IMR-90 (cell line): ENCODE data around the gene LGALS3. TPM values are rescaled to one million over a fixed set of nuclear protein-coding genes. Genes with fewer than 3 reads are reported as not detected.

Experiments used
- ATAC-seq: fragments of 200-7000 bp; cut with Tn5 transposase; 2 replicates; pipeline ENCODE4 v1.9.1; 2020; ENCODE audit warnings: low read depth, mild to moderate bottlenecking, moderate library complexity
- BruUV-seq: library from RNA; stranded (reverse); fragments of 400-500 nt; replicated peaks from 2 replicates; lab custom pipeline; 2021; lab: Mats Ljungman, UMichigan
- CTCF ChIA-PET: fragments of 300-600 bp; formaldehyde crosslinking; extraction: SDS; loops from one replicate; lab custom pipeline; 2021; ENCODE audit warnings: antibody characterized with exemption; lab: Yijun Ruan, JAX
- POLR2A ChIA-PET: fragments of 300-600 bp; sonication (Branson Sonifier 250); formaldehyde crosslinking; loops from one replicate; lab custom pipeline; 2022; ENCODE audit warnings: antibody characterized with exemption; ENCODE audit not compliant: unreplicated experiment; lab: Charles Lee
- DNase-seq: peaks from one replicate; pipeline ENCODE4 v3.0.0; 2013
- H2AFZ ChIP-seq: replicated peaks from 2 replicates; pipeline ENCODE3; 2013; ENCODE audit warnings: low read length, mild to moderate bottlenecking; ENCODE audit not compliant: poor library complexity
- H2AK5ac ChIP-seq: 2 replicates; pipeline ENCODE4 v1.6.1; 2013; ENCODE audit warnings: low read depth, low read length, inconsistent platforms
- H2AK9ac ChIP-seq: replicated peaks from 2 replicates; pipeline ENCODE3; 2013; ENCODE audit warnings: mild to moderate bottlenecking, low read depth, low read length, moderate library complexity; ENCODE audit not compliant: poor library complexity
- H2BK120ac ChIP-seq: 2 replicates; pipeline ENCODE4 v1.6.1; 2013; ENCODE audit warnings: low read depth, low read length, inconsistent platforms
- H2BK15ac ChIP-seq: 3 replicates; pipeline ENCODE4 v1.6.1; 2013; ENCODE audit warnings: low read depth, low read length, inconsistent platforms
- H2BK20ac ChIP-seq: 2 replicates; pipeline ENCODE4 v1.6.1; 2013; ENCODE audit warnings: low read depth, mild to moderate bottlenecking, inconsistent platforms, low read length, moderate library complexity
- H2BK5ac ChIP-seq: 2 replicates; pipeline ENCODE4 v1.6.1; 2013; ENCODE audit warnings: mild to moderate bottlenecking, low read depth, low read length, inconsistent platforms; ENCODE audit not compliant: poor library complexity, severe bottlenecking
- H3K14ac ChIP-seq: replicated peaks from 2 replicates; pipeline ENCODE4 v1.6.1; 2013; ENCODE audit warnings: low read depth, low read length, inconsistent platforms
- H3K18ac ChIP-seq: 2 replicates; pipeline ENCODE4 v1.6.1; 2013; ENCODE audit warnings: low read depth, low read length, control low read depth
- H3K23ac ChIP-seq: 2 replicates; pipeline ENCODE4 v1.6.1; 2013; ENCODE audit warnings: low read depth, low read length, inconsistent platforms
- H3K27ac ChIP-seq: 2 replicates; pipeline ENCODE4 v1.5.1; 2013; ENCODE audit warnings: mild to moderate bottlenecking, control low read depth, low read length; ENCODE audit not compliant: insufficient read depth
- H3K27me3 ChIP-seq: 2 replicates; pipeline ENCODE4 v1.6.1; 2013; ENCODE audit warnings: low read length; ENCODE audit not compliant: control insufficient read depth, insufficient read depth
- H3K36me3 ChIP-seq: 2 replicates; pipeline ENCODE4 v1.6.1; 2013; ENCODE audit warnings: low read length, mixed read lengths; ENCODE audit not compliant: control insufficient read depth, insufficient read depth
- H3K4ac ChIP-seq: 2 replicates; pipeline ENCODE4 v1.6.1; 2013; ENCODE audit warnings: low read depth, low read length, inconsistent platforms
- H3K4me1 ChIP-seq: 2 replicates; pipeline ENCODE4 v1.6.1; 2013; ENCODE audit warnings: low read length, mixed read lengths; ENCODE audit not compliant: control insufficient read depth, insufficient read depth
- H3K4me2 ChIP-seq: 2 replicates; pipeline ENCODE4 v1.6.1; 2013; ENCODE audit warnings: low read depth, mild to moderate bottlenecking, control low read depth, low read length, moderate library complexity
- H3K4me3 ChIP-seq: 2 replicates; pipeline ENCODE4 v1.5.1; 2013; ENCODE audit warnings: low read depth, mild to moderate bottlenecking, control low read depth, low read length, moderate library complexity; ENCODE audit not compliant: insufficient read depth
- H3K56ac ChIP-seq: 2 replicates; pipeline ENCODE4 v1.6.1; 2013; ENCODE audit warnings: low read length, inconsistent platforms; ENCODE audit not compliant: insufficient read depth; ENCODE audit errors: extremely low read depth
- H3K79me1 ChIP-seq, 2 experiments: 2 replicates each; pipeline ENCODE4 v1.6.1; 2013; ENCODE audit warnings: low read length in 2 of 2, inconsistent platforms in 1 of 2, low read depth in 1 of 2
- H3K9ac ChIP-seq: 2 replicates; pipeline ENCODE4 v1.6.1; 2013; ENCODE audit warnings: low read depth, low read length, control low read depth
- H3K9me1 ChIP-seq: 2 replicates; pipeline ENCODE4 v1.6.1; 2013; ENCODE audit warnings: low read length, inconsistent platforms; ENCODE audit not compliant: insufficient read depth
- H3K9me3 ChIP-seq: 2 replicates; pipeline ENCODE4 v1.6.1; 2013; ENCODE audit warnings: low read length; ENCODE audit not compliant: control insufficient read depth, insufficient read depth
- H4K20me1 ChIP-seq: 2 replicates; pipeline ENCODE4 v1.6.1; 2013; ENCODE audit warnings: low read length, inconsistent platforms; ENCODE audit not compliant: insufficient read depth
- H4K5ac ChIP-seq: 2 replicates; pipeline ENCODE4 v1.6.1; 2013; ENCODE audit warnings: mild to moderate bottlenecking, low read depth, low read length, control low read depth
- H4K8ac ChIP-seq, 2 experiments: 2 replicates each; pipeline ENCODE4 v1.6.1; 2013; ENCODE audit warnings: low read depth in 2 of 2, low read length in 2 of 2, control low read depth in 1 of 2, inconsistent platforms in 1 of 2
- H4K91ac ChIP-seq: 2 replicates; pipeline ENCODE4 v1.6.1; 2013; ENCODE audit warnings: low read depth, low read length, inconsistent platforms; ENCODE audit not compliant: insufficient read depth
- CHD1 ChIP-seq: IDR thresholded peaks from 2 replicates; pipeline ENCODE4 v1.6.1; 2012; ENCODE audit warnings: low read depth, low read length, improper control_type of control experiment
- FOS ChIP-seq: fragments of 150-350 bp; IDR thresholded peaks from 2 replicates; pipeline ENCODE4 v1.6.1; 2016; ENCODE audit warnings: low read depth, low read length
- MAZ ChIP-seq: IDR thresholded peaks from 2 replicates; pipeline ENCODE4 v1.6.1; 2012; ENCODE audit warnings: low read depth, mild to moderate bottlenecking, low read length, improper control_type of control experiment, moderate library complexity, borderline replicate concordance
- MXI1 ChIP-seq: IDR thresholded peaks from 2 replicates; pipeline ENCODE4 v1.6.1; 2012; ENCODE audit warnings: low read depth, mild to moderate bottlenecking, low read length, moderate library complexity, borderline replicate concordance
- NFE2L2 ChIP-seq: fragments of 150-350 bp; IDR thresholded peaks from 2 replicates; pipeline ENCODE4 v1.6.1; 2016; ENCODE audit warnings: low read depth, mild to moderate bottlenecking, low read length
- POLR2A ChIP-seq: IDR thresholded peaks from 2 replicates; pipeline ENCODE4 v1.6.1; 2012; ENCODE audit warnings: mild to moderate bottlenecking, low read depth, low read length
- RAD21 ChIP-seq: IDR thresholded peaks from 2 replicates; pipeline ENCODE4 v1.6.1; 2012; ENCODE audit warnings: low read length, improper control_type of control experiment
- RCOR1 ChIP-seq: IDR thresholded peaks from 2 replicates; pipeline ENCODE4 v1.6.1; 2012; ENCODE audit warnings: mild to moderate bottlenecking, low read length, improper control_type of control experiment; ENCODE audit not compliant: insufficient replicate concordance
- SMC3 ChIP-seq: fragments of 150-350 bp; IDR thresholded peaks from 2 replicates; pipeline ENCODE4 v1.6.1; 2016; ENCODE audit warnings: low read depth, mild to moderate bottlenecking, antibody characterized with exemption, low read length, moderate library complexity
- WGBS, 2 experiments: methylation state at CpG; one replicate each; pipeline versions ENCODE4 v1.1.5 to v1.1.7; 2013; ENCODE audit warnings: missing lambda C conversion rate in 2 of 2; ENCODE audit not compliant: insufficient read length in 1 of 2; ENCODE audit errors: extremely low coverage in 2 of 2; 5-methylcytosine and 5-hydroxymethylcytosine counted together
- dilution Hi-C: fragments of 300-500 bp; cut with HindIII; formaldehyde crosslinking; loops from one replicate; pipeline ENCODE4 v1.14.3; 2018; ENCODE audit warnings: low sequenced_read_pairs; ENCODE audit not compliant: unreplicated experiment
- in situ Hi-C: fragments of 300-500 bp; cut with MboI; formaldehyde crosslinking; loops from 3 replicates; pipeline ENCODE4 v1.14.3; 2019; ENCODE audit warnings: low sequenced_read_pairs, inconsistent platforms, mixed read lengths
- intact Hi-C: fragments of 100-400 bp; cut with micrococcal nuclease; formaldehyde crosslinking; loops from 2 replicates; pipeline ENCODE4 v1.10.0; 2022
- polyA plus RNA-seq, 3 experiments: library from polyadenylated mRNA; depleted of rRNA; stranded (reverse); fragments of >200 nt; gene quantifications; 2 replicates each; pipeline ENCODE4 v1.2.3, GENCODE V29; 2012; ENCODE audit warnings: low replicate concordance in 1 of 3
- total RNA-seq: library from RNA; depleted of rRNA; stranded (reverse); fragments of >200 nt; gene quantifications from 2 replicates; pipeline ENCODE4 v1.2.3, GENCODE V29; 2012
- TF ChIP-seq, protein P1 (sequence below): fragments of 150-350 bp; IDR thresholded peaks from 2 replicates; pipeline ENCODE4 v1.6.1; 2017; ENCODE audit warnings: mild to moderate bottlenecking, antibody characterized with exemption, low read length, low read depth
- TF ChIP-seq, protein P2 (sequence below): fragments of 150-350 bp; IDR thresholded peaks from 2 replicates; pipeline ENCODE4 v1.6.1; 2016; ENCODE audit warnings: low read depth, mild to moderate bottlenecking, low read length, moderate library complexity, borderline replicate concordance

Gene LGALS3
- total and polyA plus RNA-seq, 2 of the 4 experiments (the other 2 are of a cell fraction) = 84.4 to 171 TPM

DNA sequence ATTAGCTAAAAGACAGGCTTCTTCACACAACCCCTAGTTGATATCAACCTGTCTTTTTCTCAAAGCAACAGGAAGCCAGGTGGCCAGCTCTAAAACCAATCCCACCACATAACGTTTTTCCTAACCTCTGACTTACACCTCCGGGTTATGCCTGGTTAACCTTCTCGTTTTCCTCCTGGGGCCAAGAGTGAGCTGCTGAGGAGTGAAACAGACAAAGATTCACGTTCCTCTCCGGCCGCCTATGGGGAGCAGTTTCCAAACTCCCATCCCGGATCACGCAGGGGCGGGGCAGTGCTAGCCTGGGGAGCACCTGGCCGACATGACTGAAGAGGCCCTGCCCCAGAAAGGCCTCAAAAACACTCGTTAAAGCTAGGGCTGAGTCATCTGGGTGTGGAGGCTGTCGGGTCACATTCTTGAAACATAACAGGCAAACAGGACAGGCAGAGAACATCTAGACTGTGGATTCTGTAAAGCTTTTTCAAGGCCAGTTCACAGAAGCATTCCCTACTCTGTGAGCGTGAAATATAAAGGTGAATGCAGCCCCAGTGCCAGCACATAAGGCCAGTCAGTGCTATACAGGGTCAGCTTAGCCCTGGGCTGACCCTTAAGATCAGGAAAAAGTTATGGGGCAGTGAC is 25.9 kb upstream of the LGALS3 start:
- Histone ChIP-seq H3K56ac (peak overlapping the region; percentile 93), H3K4ac (peak overlapping the region; percentile 99), H3K27me3 (no peaks in the 10 kb centered on the region), H2BK15ac (peak overlapping the region; percentile 96), H3K36me3 (no peaks in the 10 kb centered on the region), H2AK5ac (peak overlapping the region; percentile 93), H3K4me2 (peak overlapping the region; percentile 71), H3K4me1 (peaks cover 25% of the 10 kb centered on the region), H3K79me1 (peaks cover 2 to 17% of the 10 kb centered on the region in 2 experiments; a peak in 3 of 4 replicates), H3K9me3 (peaks cover 7% of the 10 kb centered on the region), H3K4me3 (no peak overlapping the region), H3K9me1 (peaks cover 18% of the 10 kb centered on the region), H3K14ac (peak overlapping the region; percentile 96), H4K20me1 (0 out of 2 replicates have a peak, but pooled peaks cover 1% of the 10 kb centered on the region), H2BK20ac (peak overlapping the region; percentile 99), H3K23ac (peak overlapping the region; percentile 93), H2AFZ (peak overlapping the region; percentile 85), H4K5ac (peak overlapping the region; percentile 95), H2BK5ac (peak overlapping the region; percentile 97), H3K18ac (peak overlapping the region; percentile 98), H2BK120ac (peak overlapping the region; percentile 99), H3K27ac (peak overlapping the region; percentile 96), H4K91ac (peak overlapping the region; percentile 99), H2AK9ac (peak overlapping the region; percentile 95), H4K8ac (peak overlapping the region; percentile 45 to 90), H3K9ac (peak overlapping the region; percentile 68)
- no TSS peak for BruUV-seq
- ATAC-seq (peak; percentile 58), DNase-seq (peak; percentile 95)
- TF ChIP-seq FOS = peak; percentile 70
- no peak for TF ChIP-seq SMC3
- TF ChIP-seq MAZ = no peak
- TF ChIP-seq POLR2A = no peak
- TF ChIP-seq RCOR1 = no peak
- TF ChIP-seq CHD1 = no peak
- no peak for TF ChIP-seq RAD21
- TF ChIP-seq, protein P1, sequence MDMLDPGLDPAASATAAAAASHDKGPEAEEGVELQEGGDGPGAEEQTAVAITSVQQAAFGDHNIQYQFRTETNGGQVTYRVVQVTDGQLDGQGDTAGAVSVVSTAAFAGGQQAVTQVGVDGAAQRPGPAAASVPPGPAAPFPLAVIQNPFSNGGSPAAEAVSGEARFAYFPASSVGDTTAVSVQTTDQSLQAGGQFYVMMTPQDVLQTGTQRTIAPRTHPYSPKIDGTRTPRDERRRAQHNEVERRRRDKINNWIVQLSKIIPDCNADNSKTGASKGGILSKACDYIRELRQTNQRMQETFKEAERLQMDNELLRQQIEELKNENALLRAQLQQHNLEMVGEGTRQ = no peak
- peak; percentile 45; the same call in 1 of the 2 replicates for TF ChIP-seq NFE2L2
- no peak for TF ChIP-seq MXI1
- TF ChIP-seq, protein P2, sequence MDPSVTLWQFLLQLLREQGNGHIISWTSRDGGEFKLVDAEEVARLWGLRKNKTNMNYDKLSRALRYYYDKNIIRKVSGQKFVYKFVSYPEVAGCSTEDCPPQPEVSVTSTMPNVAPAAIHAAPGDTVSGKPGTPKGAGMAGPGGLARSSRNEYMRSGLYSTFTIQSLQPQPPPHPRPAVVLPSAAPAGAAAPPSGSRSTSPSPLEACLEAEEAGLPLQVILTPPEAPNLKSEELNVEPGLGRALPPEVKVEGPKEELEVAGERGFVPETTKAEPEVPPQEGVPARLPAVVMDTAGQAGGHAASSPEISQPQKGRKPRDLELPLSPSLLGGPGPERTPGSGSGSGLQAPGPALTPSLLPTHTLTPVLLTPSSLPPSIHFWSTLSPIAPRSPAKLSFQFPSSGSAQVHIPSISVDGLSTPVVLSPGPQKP = no peak
- in situ Hi-C loops (no loop called here), intact Hi-C loops (loop anchor here (2.0 to 5.0 kb wide), 3 partner anchors 20 to 49 kb away; no protein-coding TSS in a partner anchor), dilution Hi-C loops (no loop called here)
- ChIA-PET POLR2A (interaction anchor here (1.2 kb wide), 1 partner anchor 26 kb away, joined by 3 read pairs; the partner anchor contains the start of gene LGALS3), CTCF (interaction anchor here (0.6 to 1.6 kb wide), 5 partner anchors 9 to 52 kb away, joined by 3 to 9 read pairs (median 4); partner anchors contain the start of gene MAPK1IP1L)
- WGBS, 2 experiments = 30% methylated on average over 9 of the region's 13 CpGs; no CpG with 5 or more reads in 1 of the 2 experiments
